Osteoblast (primary cell): ENCODE data around the gene NTRK3. TPM values are rescaled to one million over a fixed set of nuclear protein-coding genes. Genes with fewer than 3 reads are reported as not detected.

ENCODE experiments used
- DNase-seq: peaks from one replicate; pipeline ENCODE4 v3.0.0; 2011; ENCODE audit warnings: low spot score, mixed read lengths; ENCODE audit not compliant: insufficient read length; ENCODE audit errors: missing footprints
- H2AFZ ChIP-seq: 2 replicates; pipeline ENCODE4 v1.6.0; 2011; ENCODE audit warnings: mild to moderate bottlenecking, low read length
- H3K27ac ChIP-seq: 2 replicates; pipeline ENCODE4 v1.5.1; 2011; ENCODE audit warnings: mild to moderate bottlenecking, low read depth, low read length, moderate library complexity
- H3K27me3 ChIP-seq: 2 replicates; pipeline ENCODE4 v1.6.0; 2012; ENCODE audit warnings: mild to moderate bottlenecking, control low read depth, inconsistent platforms, low read length, moderate library complexity; ENCODE audit not compliant: insufficient read depth
- H3K36me3 ChIP-seq: 2 replicates; pipeline ENCODE4 v1.5.1; 2011; ENCODE audit warnings: mild to moderate bottlenecking, low read length, control low read depth, moderate library complexity; ENCODE audit not compliant: insufficient read depth
- H3K4me1 ChIP-seq: 2 replicates; pipeline ENCODE4 v1.5.1; 2011; ENCODE audit warnings: mild to moderate bottlenecking, low read length, control low read depth, moderate library complexity; ENCODE audit not compliant: insufficient read depth
- H3K4me2 ChIP-seq: 2 replicates; pipeline ENCODE4 v1.6.0; 2011; ENCODE audit warnings: mild to moderate bottlenecking, low read length; ENCODE audit not compliant: insufficient read depth
- H3K4me3 ChIP-seq: fragments of 200-600 bp; sonication (generic); 3 replicates; pipeline ENCODE4 v1.5.1; 2012; ENCODE audit warnings: mild to moderate bottlenecking, low read length, inconsistent platforms; ENCODE audit not compliant: insufficient read depth
- H3K79me2 ChIP-seq: 2 replicates; pipeline ENCODE4 v1.6.0; 2012; ENCODE audit warnings: mild to moderate bottlenecking, low read length, control low read depth, inconsistent platforms; ENCODE audit not compliant: insufficient read depth
- H3K9me3 ChIP-seq: 2 replicates; pipeline ENCODE4 v1.5.1; 2011; ENCODE audit warnings: low read depth, low read length, control low read depth
- H4K20me1 ChIP-seq: 2 replicates; pipeline ENCODE4 v1.6.0; 2012; ENCODE audit warnings: mild to moderate bottlenecking, low read length, control low read depth; ENCODE audit not compliant: insufficient read depth
- total RNA-seq: library from RNA; depleted of rRNA; stranded (reverse); fragments of >200 nt; gene quantifications from 2 replicates; pipeline ENCODE4 v1.2.3, GENCODE V29; 2012
- TF ChIP-seq, protein P1 (sequence below): IDR thresholded peaks from 2 replicates; pipeline ENCODE4 v1.5.1; 2011; ENCODE audit warnings: mild to moderate bottlenecking, low read depth, low read length, moderate library complexity; ENCODE audit errors: extremely low read depth

The NTRK3 gene
- total RNA-seq, 1 donor, result 0.72 TPM

DNA sequence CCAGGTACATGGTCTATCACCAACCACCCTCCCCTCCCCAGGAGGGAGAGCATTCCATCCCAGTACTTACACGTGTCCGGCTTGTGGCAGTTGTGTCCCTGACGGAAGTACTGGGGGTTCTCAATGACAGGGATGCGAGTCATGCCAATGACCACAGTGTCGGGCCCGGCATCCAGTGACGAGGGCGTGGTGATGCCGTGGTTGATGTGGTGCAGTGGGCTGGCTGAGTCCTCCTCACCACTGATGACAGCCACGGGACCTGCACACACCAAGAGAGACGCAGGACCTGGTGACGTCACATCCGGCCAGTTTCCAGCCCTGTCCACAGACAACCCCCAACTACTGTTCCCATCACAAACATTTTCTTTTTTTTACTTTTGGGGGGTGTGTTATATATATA, 223.8 kb downstream of the NTRK3 start:
- no peak overlapping the region for H2AFZ ChIP-seq
- DNase-seq, result no peak
- H3K9me3 ChIP-seq, result no peaks in the 10 kb centered on the region
- no peaks in the 10 kb centered on the region for H3K27me3 ChIP-seq
- no peaks in the 10 kb centered on the region for H3K36me3 ChIP-seq
- TF ChIP-seq, protein P1, sequence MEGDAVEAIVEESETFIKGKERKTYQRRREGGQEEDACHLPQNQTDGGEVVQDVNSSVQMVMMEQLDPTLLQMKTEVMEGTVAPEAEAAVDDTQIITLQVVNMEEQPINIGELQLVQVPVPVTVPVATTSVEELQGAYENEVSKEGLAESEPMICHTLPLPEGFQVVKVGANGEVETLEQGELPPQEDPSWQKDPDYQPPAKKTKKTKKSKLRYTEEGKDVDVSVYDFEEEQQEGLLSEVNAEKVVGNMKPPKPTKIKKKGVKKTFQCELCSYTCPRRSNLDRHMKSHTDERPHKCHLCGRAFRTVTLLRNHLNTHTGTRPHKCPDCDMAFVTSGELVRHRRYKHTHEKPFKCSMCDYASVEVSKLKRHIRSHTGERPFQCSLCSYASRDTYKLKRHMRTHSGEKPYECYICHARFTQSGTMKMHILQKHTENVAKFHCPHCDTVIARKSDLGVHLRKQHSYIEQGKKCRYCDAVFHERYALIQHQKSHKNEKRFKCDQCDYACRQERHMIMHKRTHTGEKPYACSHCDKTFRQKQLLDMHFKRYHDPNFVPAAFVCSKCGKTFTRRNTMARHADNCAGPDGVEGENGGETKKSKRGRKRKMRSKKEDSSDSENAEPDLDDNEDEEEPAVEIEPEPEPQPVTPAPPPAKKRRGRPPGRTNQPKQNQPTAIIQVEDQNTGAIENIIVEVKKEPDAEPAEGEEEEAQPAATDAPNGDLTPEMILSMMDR, result no peak
- no peaks in the 10 kb centered on the region for H4K20me1 ChIP-seq
- no peaks in the 10 kb centered on the region for H3K79me2 ChIP-seq
- H3K4me3 ChIP-seq, result no peak overlapping the region
- no peak overlapping the region for H3K4me2 ChIP-seq
- no peak overlapping the region for H3K27ac ChIP-seq
- H3K4me1 ChIP-seq, result no peaks in the 10 kb centered on the region

DNA sequence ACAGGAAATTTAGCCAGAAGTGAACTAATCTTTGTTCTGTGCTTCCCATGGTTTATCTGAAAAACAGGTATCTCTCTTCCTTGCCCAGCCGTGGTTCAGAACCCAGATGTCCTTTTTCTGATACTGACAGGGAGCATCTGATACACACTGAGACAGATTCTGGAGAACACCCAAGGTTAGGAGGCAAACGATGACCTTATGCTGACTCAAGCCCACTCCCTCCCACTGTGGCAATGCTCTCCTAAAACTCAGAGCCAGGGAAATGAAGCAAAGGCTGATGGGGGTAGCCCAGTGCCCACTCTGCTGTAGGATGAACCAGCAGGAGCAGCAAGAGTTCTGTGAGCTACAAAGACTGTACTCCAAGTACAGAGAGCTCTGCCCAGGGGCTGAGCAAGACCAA, 225.1 kb downstream of the NTRK3 start:
- no peaks in the 10 kb centered on the region for H3K4me1 ChIP-seq
- H3K27me3 ChIP-seq, result no peaks in the 10 kb centered on the region
- H3K36me3 ChIP-seq, result no peaks in the 10 kb centered on the region
- no peak overlapping the region for H2AFZ ChIP-seq
- no peak for DNase-seq
- no peaks in the 10 kb centered on the region for H3K9me3 ChIP-seq
- H3K4me3 ChIP-seq, result no peak overlapping the region
- H4K20me1 ChIP-seq, result no peaks in the 10 kb centered on the region
- no peak overlapping the region for H3K4me2 ChIP-seq
- no peaks in the 10 kb centered on the region for H3K79me2 ChIP-seq
- H3K27ac ChIP-seq, result no peak overlapping the region
- TF ChIP-seq, protein P1, result no peak

DNA sequence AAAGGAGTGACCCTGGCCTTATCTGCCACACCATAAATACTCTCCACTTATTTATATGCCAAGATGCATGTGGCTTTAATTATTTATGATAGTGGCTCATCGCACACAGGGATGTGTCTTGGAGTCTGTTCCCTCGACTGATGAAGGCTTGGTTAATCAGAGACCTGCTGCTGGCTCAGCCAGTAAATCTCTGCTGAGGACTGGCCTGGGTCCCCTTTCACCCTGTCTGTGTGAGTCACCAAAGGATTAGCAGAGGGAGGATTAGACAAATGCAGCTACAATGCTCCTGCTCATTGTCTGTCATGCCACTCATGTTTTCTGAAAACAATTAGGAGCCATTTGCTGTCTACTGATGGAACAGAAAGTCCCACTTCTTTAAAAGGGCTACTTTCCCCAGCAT, 226.8 kb downstream of the NTRK3 start:
- no peaks in the 10 kb centered on the region for H3K36me3 ChIP-seq
- H3K4me1 ChIP-seq, result no peaks in the 10 kb centered on the region
- TF ChIP-seq, protein P1, result no peak
- H3K79me2 ChIP-seq, result no peaks in the 10 kb centered on the region
- H3K9me3 ChIP-seq, result no peaks in the 10 kb centered on the region
- no peaks in the 10 kb centered on the region for H4K20me1 ChIP-seq
- H3K4me3 ChIP-seq, result no peak overlapping the region
- H3K4me2 ChIP-seq, result no peak overlapping the region
- DNase-seq, result no peak
- no peak overlapping the region for H3K27ac ChIP-seq
- no peaks in the 10 kb centered on the region for H3K27me3 ChIP-seq
- H2AFZ ChIP-seq, result no peak overlapping the region

DNA sequence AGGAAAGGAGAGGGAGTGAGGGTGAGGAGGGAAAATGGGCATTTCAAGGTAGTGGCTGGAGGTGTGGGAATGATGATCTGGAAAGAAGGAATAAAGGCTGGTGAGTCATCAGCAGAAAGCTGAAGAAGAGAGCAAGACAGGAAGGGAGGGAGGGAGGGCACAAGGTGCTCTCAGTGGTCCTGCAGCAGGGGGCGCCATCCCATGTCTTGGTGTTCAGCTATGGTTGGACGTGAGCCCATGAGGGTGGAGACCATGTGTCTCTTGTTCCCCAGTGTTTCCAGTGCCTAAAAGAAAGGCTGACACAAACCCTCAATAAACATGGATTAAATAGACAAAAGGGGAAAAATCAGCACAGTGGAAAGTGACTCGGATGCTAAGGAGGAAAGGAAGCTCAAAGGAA, 228.5 kb downstream of the NTRK3 start:
- H3K36me3 ChIP-seq, result no peaks in the 10 kb centered on the region
- TF ChIP-seq, protein P1, result no peak
- H3K27ac ChIP-seq, result no peak overlapping the region
- H3K27me3 ChIP-seq, result no peaks in the 10 kb centered on the region
- H3K9me3 ChIP-seq, result no peaks in the 10 kb centered on the region
- H3K79me2 ChIP-seq, result no peaks in the 10 kb centered on the region
- H4K20me1 ChIP-seq, result no peaks in the 10 kb centered on the region
- no peak overlapping the region for H3K4me3 ChIP-seq
- H2AFZ ChIP-seq, result no peak overlapping the region
- DNase-seq, result no peak
- no peaks in the 10 kb centered on the region for H3K4me1 ChIP-seq
- no peak overlapping the region for H3K4me2 ChIP-seq
